ENCODE results near the gene RMND5A. TPM values are rescaled to one million over a fixed set of nuclear protein-coding genes. Genes with fewer than 3 reads are reported as not detected.

RMND5A gene
- polyA plus RNA-seq, 2 donors, result 19.2 to 38.5 TPM

DNA sequence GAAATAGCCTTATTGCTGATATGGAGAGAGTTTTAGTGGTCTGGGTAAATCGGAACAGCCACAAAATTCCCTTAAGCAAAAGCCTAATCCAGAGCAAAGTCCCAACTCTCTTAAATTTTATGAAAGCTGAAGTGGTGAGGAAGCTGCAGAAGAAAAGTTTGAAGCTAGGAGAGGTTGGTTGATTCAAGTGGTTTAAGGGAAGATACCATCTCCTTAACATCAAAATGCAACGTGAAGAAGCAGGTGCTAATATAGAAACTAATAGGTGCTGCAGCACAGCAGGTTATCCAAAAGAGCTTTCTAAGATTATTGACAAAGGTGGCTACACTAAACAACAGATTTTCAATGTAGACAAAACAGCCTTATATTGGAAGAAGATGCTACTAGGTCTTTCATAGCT lies 98.9 kb downstream of the RMND5A start:
- Histone ChIP-seq H3K4me1 (ENCODE audit: control insufficient read depth in 2 of 2, insufficient read depth in 2 of 2, low read length in 1 of 2) (no peaks in the 10 kb centered on the region), H3K9me3 (ENCODE audit: control insufficient read depth in 2 of 2, insufficient read depth in 1 of 2, low read depth in 1 of 2, low read length in 1 of 2) (peaks cover 0 to 5% of the 10 kb centered on the region in 2 donors), H3K27ac (ENCODE audit: low read depth in 2 of 2, low read length in 1 of 2) (no peak overlapping the region), H3K4me3 (ENCODE audit: low read depth in 1 of 2, low read length in 2 of 2) (no peak overlapping the region), H3K27me3 (ENCODE audit: control insufficient read depth in 1 of 2, insufficient read depth in 2 of 2, low read length in 2 of 2) (no peaks in the 10 kb centered on the region), H3K36me3 (ENCODE audit: control insufficient read depth in 2 of 2, insufficient read depth in 2 of 2, low read length in 1 of 2) (no peaks in the 10 kb centered on the region)
- 74 to 87% methylated on average over 2 of the region's 2 CpGs for WGBS, 2 donors

DNA sequence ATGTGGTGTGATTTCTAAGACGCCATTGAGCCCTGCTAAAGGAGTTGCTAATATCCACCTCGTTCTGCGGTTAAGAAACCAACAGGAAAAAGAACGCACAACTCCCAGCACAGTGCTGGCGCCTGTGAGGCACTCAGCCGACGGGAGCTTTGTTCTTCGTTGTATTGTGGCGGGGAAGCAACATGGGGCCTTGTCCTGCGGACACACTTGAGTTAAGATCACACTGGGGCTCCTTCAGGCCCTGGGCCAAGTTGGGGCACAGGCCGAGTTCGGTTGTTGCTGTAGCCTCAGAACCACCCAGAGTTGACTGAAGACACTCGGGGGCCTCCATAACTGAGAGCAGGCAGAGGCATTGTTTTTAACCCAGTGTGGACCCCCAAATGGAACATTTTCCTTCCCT lies 101.2 kb downstream of the RMND5A start:
- H3K4me3 ChIP-seq (ENCODE audit: low read depth in 1 of 2, low read length in 2 of 2), result no peak overlapping the region
- no peaks in the 10 kb centered on the region for H3K36me3 ChIP-seq (ENCODE audit: control insufficient read depth in 2 of 2, insufficient read depth in 2 of 2, low read length in 1 of 2)
- no peaks in the 10 kb centered on the region for H3K4me1 ChIP-seq (ENCODE audit: control insufficient read depth in 2 of 2, insufficient read depth in 2 of 2, low read length in 1 of 2)
- no peak overlapping the region for H3K27ac ChIP-seq (ENCODE audit: low read depth in 2 of 2, low read length in 1 of 2)
- 82 to 87% methylated on average over 13 of the region's 13 CpGs for WGBS, 2 donors
- H3K27me3 ChIP-seq (ENCODE audit: control insufficient read depth in 1 of 2, insufficient read depth in 2 of 2, low read length in 2 of 2), result no peaks in the 10 kb centered on the region
- peaks cover 0 to 5% of the 10 kb centered on the region in 2 donors for H3K9me3 ChIP-seq (ENCODE audit: control insufficient read depth in 2 of 2, insufficient read depth in 1 of 2, low read depth in 1 of 2, low read length in 1 of 2)

DNA sequence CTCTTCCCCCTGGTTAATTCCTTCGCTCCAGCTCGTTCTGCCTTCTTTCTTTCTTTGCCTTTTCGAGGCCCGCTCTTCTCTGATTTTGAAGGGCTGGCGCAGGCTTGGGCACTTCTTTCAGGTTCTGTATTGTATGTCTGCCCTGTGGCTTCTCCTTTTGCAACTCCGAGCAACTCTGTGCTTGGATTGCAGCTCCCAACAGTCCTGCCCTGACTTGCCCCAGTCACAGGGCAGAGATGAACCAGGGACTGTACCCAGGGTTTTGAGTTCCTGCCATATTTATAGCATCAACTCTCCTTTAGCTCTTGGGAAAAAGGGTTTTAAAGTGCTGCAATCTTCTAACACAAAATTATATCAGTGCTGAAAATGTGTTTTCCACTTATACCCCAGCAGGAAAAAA lies 101.8 kb downstream of the RMND5A start:
- H3K27ac ChIP-seq (ENCODE audit: low read depth in 2 of 2, low read length in 1 of 2), result no peak overlapping the region
- no peaks in the 10 kb centered on the region for H3K36me3 ChIP-seq (ENCODE audit: control insufficient read depth in 2 of 2, insufficient read depth in 2 of 2, low read length in 1 of 2)
- H3K4me1 ChIP-seq (ENCODE audit: control insufficient read depth in 2 of 2, insufficient read depth in 2 of 2, low read length in 1 of 2), result no peaks in the 10 kb centered on the region
- H3K9me3 ChIP-seq (ENCODE audit: control insufficient read depth in 2 of 2, insufficient read depth in 1 of 2, low read depth in 1 of 2, low read length in 1 of 2), result peaks cover 0 to 5% of the 10 kb centered on the region in 2 donors
- H3K27me3 ChIP-seq (ENCODE audit: control insufficient read depth in 1 of 2, insufficient read depth in 2 of 2, low read length in 2 of 2), result no peaks in the 10 kb centered on the region
- 54 to 70% methylated on average over 6 of the region's 6 CpGs for WGBS, 2 donors
- H3K4me3 ChIP-seq (ENCODE audit: low read depth in 1 of 2, low read length in 2 of 2), result no peak overlapping the region

DNA sequence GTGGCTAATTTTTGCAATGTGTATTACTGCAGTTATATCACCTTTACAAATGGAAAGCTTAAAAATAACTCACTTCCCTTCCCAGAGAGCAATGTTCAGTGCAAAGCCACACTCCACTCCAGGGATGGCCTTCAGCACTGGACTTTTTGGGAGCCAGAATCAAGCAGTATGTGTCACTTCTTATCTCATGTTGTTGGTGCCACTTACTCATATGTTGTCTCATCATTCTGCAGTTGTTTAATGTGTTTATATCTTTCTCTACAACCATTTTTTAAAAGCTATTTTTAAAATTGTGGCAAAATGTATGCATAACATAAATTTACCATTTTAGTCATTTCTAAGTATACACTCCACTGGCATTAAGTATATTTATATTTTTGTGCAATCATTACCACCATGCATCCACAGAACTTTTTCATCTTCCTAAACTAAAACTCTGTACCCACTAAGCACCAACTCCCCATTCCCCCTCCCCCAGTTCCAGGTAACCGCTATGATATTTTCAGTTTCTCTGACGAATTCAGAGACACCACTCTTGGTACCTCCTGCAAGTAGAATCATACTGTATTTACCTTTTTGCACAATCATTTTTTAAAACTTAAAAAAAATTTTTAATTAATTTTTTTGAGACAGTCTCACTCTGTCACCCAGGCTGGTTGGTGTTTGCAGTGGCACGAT lies 102.7 kb downstream of the RMND5A start:
- Histone ChIP-seq H3K4me3 (ENCODE audit: low read depth in 1 of 2, low read length in 2 of 2) (no peak overlapping the region), H3K9me3 (ENCODE audit: control insufficient read depth in 2 of 2, insufficient read depth in 1 of 2, low read depth in 1 of 2, low read length in 1 of 2) (peaks cover 0 to 5% of the 10 kb centered on the region in 2 donors), H3K36me3 (ENCODE audit: control insufficient read depth in 2 of 2, insufficient read depth in 2 of 2, low read length in 1 of 2) (no peaks in the 10 kb centered on the region), H3K4me1 (ENCODE audit: control insufficient read depth in 2 of 2, insufficient read depth in 2 of 2, low read length in 1 of 2) (no peaks in the 10 kb centered on the region), H3K27me3 (ENCODE audit: control insufficient read depth in 1 of 2, insufficient read depth in 2 of 2, low read length in 2 of 2) (no peaks in the 10 kb centered on the region), H3K27ac (ENCODE audit: low read depth in 2 of 2, low read length in 1 of 2) (no peak overlapping the region)
- 73 to 85% methylated on average over 3 of the region's 3 CpGs for WGBS, 2 donors

DNA sequence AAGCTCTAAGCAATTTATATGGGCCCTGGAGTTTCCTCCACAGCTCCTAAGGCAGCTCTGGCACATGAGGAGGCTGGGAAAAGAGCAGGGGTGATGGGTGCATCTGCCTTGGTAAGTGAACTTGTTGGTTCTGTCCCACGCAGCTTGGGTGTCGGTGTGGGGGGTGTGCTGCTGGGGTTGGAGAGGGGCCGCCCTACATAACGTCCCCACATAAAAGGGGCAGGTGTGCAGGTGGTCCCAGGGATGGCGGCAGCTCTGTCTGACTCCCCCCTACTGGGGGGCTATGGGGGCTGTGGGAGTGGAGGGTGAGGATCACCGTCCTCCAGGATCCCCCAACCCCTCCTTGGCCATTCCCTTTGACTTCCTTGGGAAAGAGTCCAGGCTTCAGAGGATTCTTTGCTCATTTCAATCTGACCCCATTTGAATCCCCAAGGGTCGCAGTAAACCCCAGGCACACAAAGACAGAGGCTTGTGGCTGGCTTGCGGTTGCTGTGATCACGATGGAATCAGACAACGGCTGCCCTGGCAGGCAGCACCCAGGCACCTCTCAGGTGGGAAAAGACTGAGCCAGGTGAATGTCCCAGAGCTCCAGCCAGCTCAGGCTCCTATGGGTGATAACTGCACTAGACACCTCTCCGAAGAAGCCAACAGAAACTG lies 105.1 kb downstream of the RMND5A start:
- Histone ChIP-seq H3K36me3 (ENCODE audit: control insufficient read depth in 2 of 2, insufficient read depth in 2 of 2, low read length in 1 of 2) (no peaks in the 10 kb centered on the region), H3K27ac (ENCODE audit: low read depth in 2 of 2, low read length in 1 of 2) (no peak overlapping the region), H3K27me3 (ENCODE audit: control insufficient read depth in 1 of 2, insufficient read depth in 2 of 2, low read length in 2 of 2) (no peaks in the 10 kb centered on the region), H3K9me3 (ENCODE audit: control insufficient read depth in 2 of 2, insufficient read depth in 1 of 2, low read depth in 1 of 2, low read length in 1 of 2) (peaks cover 0 to 5% of the 10 kb centered on the region in 2 donors), H3K4me1 (ENCODE audit: control insufficient read depth in 2 of 2, insufficient read depth in 2 of 2, low read length in 1 of 2) (no peaks in the 10 kb centered on the region), H3K4me3 (ENCODE audit: low read depth in 1 of 2, low read length in 2 of 2) (peak overlapping the region in 1 of 2 donors; percentile 20)
- 74 to 83% methylated on average over 11 of the region's 11 CpGs for WGBS, 2 donors

DNA sequence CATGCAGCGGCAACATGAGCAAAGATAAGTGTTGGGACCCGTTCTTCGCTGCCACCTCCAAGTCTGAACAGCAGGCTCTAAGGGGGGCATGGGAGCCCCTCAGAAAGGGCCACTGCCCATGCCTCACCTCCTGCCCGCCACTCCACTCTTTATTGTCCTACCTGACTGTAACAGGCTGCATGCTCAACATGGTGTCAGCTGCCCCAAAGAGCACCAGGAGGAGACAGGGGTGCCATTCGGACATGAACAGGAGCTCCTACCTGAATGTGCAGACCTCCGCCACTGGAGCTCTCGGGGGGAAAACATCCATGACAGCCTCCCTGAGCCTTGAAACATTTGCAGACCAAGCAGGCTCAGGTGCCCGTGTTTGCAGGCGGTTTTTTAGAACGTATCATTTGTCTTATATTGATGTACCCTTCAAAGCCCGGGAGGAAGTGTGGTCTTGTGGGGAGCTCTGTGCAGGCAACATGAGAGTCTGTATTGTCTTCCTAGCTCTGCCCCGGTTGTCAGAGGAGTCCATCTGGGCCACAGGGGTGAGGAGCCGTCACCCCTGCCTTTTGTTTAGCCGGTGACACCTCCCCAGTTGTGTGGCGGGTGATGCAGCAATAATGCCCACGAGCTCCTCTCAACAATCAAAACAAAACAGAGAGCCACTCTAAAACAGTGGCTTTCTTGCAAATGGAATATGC lies 105.7 kb downstream of the RMND5A start:
- Histone ChIP-seq H3K9me3 (ENCODE audit: control insufficient read depth in 2 of 2, insufficient read depth in 1 of 2, low read depth in 1 of 2, low read length in 1 of 2) (peaks cover 0 to 5% of the 10 kb centered on the region in 2 donors), H3K4me1 (ENCODE audit: control insufficient read depth in 2 of 2, insufficient read depth in 2 of 2, low read length in 1 of 2) (no peaks in the 10 kb centered on the region), H3K36me3 (ENCODE audit: control insufficient read depth in 2 of 2, insufficient read depth in 2 of 2, low read length in 1 of 2) (no peaks in the 10 kb centered on the region), H3K27me3 (ENCODE audit: control insufficient read depth in 1 of 2, insufficient read depth in 2 of 2, low read length in 2 of 2) (no peaks in the 10 kb centered on the region), H3K27ac (ENCODE audit: low read depth in 2 of 2, low read length in 1 of 2) (no peak overlapping the region), H3K4me3 (ENCODE audit: low read depth in 1 of 2, low read length in 2 of 2) (peak overlapping the region in 1 of 2 donors; percentile 20)
- 68 to 71% methylated on average over 16 of the region's 16 CpGs for WGBS, 2 donors

DNA sequence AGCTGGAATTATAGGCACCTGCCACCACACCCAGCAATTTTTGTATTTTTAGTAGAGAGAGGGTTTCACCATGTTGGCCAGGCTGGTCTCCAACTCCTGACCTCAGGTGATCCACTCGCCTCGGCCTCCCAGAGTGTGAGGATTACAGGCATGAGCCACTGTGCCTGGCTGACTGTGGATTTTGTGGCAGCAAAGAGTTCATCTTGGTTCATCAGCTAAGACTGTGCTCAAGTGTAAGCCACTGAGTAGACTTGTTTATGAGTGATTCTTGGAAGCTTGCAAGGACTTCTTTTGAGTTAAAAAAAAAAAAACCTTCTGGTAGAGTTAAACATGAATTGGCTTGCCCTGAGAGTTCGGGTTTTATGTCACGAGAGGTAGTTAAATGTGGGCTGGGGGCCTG lies 106.9 kb downstream of the RMND5A start:
- Histone ChIP-seq H3K4me3 (ENCODE audit: low read depth in 1 of 2, low read length in 2 of 2) (no peak overlapping the region), H3K36me3 (ENCODE audit: control insufficient read depth in 2 of 2, insufficient read depth in 2 of 2, low read length in 1 of 2) (no peaks in the 10 kb centered on the region), H3K27ac (ENCODE audit: low read depth in 2 of 2, low read length in 1 of 2) (no peak overlapping the region), H3K4me1 (ENCODE audit: control insufficient read depth in 2 of 2, insufficient read depth in 2 of 2, low read length in 1 of 2) (no peaks in the 10 kb centered on the region), H3K27me3 (ENCODE audit: control insufficient read depth in 1 of 2, insufficient read depth in 2 of 2, low read length in 2 of 2) (no peaks in the 10 kb centered on the region), H3K9me3 (ENCODE audit: control insufficient read depth in 2 of 2, insufficient read depth in 1 of 2, low read depth in 1 of 2, low read length in 1 of 2) (peaks cover 0 to 5% of the 10 kb centered on the region in 2 donors)
- 74 to 76% methylated on average over 4 of the region's 4 CpGs for WGBS, 2 donors

Other genes starting within 250 kb of the RMND5A start
- 100 to 1,000 TPM in 1 of 2 donors, 10 to 100 TPM in 1; 46.1 to 111 TPM for gene CHMP3, start 156.8 kb upstream of the RMND5A start, polyA plus RNA-seq
- gene RNF103, start 96.4 kb upstream of the RMND5A start, polyA plus RNA-seq, result 10 to 100 TPM; 13.7 to 20.2 TPM
- gene CD8A, start 70.6 kb downstream of the RMND5A start, polyA plus RNA-seq, result 1 to 10 TPM; 3.5 to 4.2 TPM
- 1 to 10 TPM; 1.6 to 1.7 TPM for gene CD8B, start 141.6 kb downstream of the RMND5A start, polyA plus RNA-seq
- gene RGPD1, start 221.8 kb downstream of the RMND5A start, polyA plus RNA-seq, result under 1 TPM; 0.18 to 0.49 TPM

Measured in esophagus (tissue), 2 donors.